AG04449 (cell line): Measurements from ENCODE around the gene CD3D.
A peak's percentile ranks its signal among the peaks of the same experiment; 100 is the strongest.

Experiments used
- CTCF ChIA-PET: fragments of 350-600 bp; formaldehyde crosslinking; extraction: SDS; loops from one replicate; lab custom pipeline; 2021; ENCODE audit warnings: antibody characterized with exemption; lab: Yijun Ruan, JAX
- POLR2A ChIA-PET: fragments of 400-600, 350-600 bp; formaldehyde crosslinking; extraction: SDS; loops from one replicate; lab custom pipeline; 2020; ENCODE audit warnings: antibody characterized with exemption, inconsistent platforms; lab: Yijun Ruan, JAX
- DNase-seq: peaks from one replicate; pipeline ENCODE4 v3.0.0-alpha.2; 2010; ENCODE audit warnings: low read depth, low spot score
- H3K4me3 ChIP-seq: 2 replicates; pipeline ENCODE4 v1.5.1; 2011; ENCODE audit warnings: low read depth, mild to moderate bottlenecking, control low read depth, low read length
- CTCF ChIP-seq: IDR thresholded peaks from one replicate; pipeline ENCODE4 v1.5.1; 2011; ENCODE audit warnings: mild to moderate bottlenecking, moderate library complexity, low read length, control low read depth, inconsistent platforms; ENCODE audit not compliant: insufficient read depth; ENCODE audit errors: missing control alignments

The CD3D gene

GRCh38 chr11:118359295-118359958 is 16.9 kb upstream of the CD3D start, which contains the start of gene UBE4A:
TSS of gene UBE4A (plus strand) at chr11:118359600. CDS start at chr11:118365081, 5,481 bp downstream.
- DNase-seq: peak; percentile 47
- CTCF ChIA-PET: interaction anchor here (0.8 to 1.0 kb wide), 2 partner anchors 8 to 161 kb away, joined by 3 to 4 read pairs; no protein-coding TSS in a partner anchor
- peak within 1 kb of the TSS; percentile 93 for H3K4me3 ChIP-seq
- TF ChIP-seq CTCF: no peak
- POLR2A ChIA-PET: no interaction called here

- H3K4me3 ChIP-seq: no peak overlapping the region
- POLR2A ChIA-PET: no interaction called here
- DNase-seq: no peak
- CTCF ChIA-PET: interaction anchor here (2.9 kb wide), 1 partner anchor 160 kb away, joined by 14 read pairs; no protein-coding TSS in a partner anchor
- TF ChIP-seq CTCF: no peak
These were observed 15.6 kb upstream of the CD3D start for GRCh38 chr11:118358071-118358470.

GRCh38 chr11:118353084-118353710 is 10.7 kb upstream of the CD3D start:
- H3K4me3 ChIP-seq: no peak overlapping the region
- CTCF ChIA-PET: interaction anchor here (0.6 to 8.7 kb wide), 17 partner anchors 8 to 208 kb away, joined by 3 to 94 read pairs (median 4); partner anchors contain the start of gene CD3D
- DNase-seq: no peak
- POLR2A ChIA-PET: no interaction called here
- no peak for TF ChIP-seq CTCF

- CTCF ChIA-PET: interaction anchor here (8.7 kb wide), 1 partner anchor 150 kb away, joined by 94 read pairs; no protein-coding TSS in a partner anchor
- POLR2A ChIA-PET: no interaction called here
- H3K4me3 ChIP-seq: no peak overlapping the region
- no peak for DNase-seq
- no peak for TF ChIP-seq CTCF
These were observed 7.0 kb upstream of the CD3D start for GRCh38 chr11:118349475-118349874.

GRCh38 chr11:118343981-118344515 is 1.5 kb upstream of the CD3D start, which contains the start of gene CD3G:
TSS of gene CD3G (plus strand) at chr11:118344344. CDS start at chr11:118344424, 80 bp downstream.
- TF ChIP-seq CTCF: no peak
- DNase-seq: no peak
- POLR2A ChIA-PET: no interaction called here
- CTCF ChIA-PET: interaction anchor here (2.5 kb wide), 1 partner anchor 145 kb away, joined by 11 read pairs; no protein-coding TSS in a partner anchor
- no peak within 1 kb of the TSS for H3K4me3 ChIP-seq

- H3K4me3 ChIP-seq: no peak overlapping the region
- no peak for TF ChIP-seq CTCF
- DNase-seq: no peak
- CTCF ChIA-PET: no interaction called here
- POLR2A ChIA-PET: no interaction called here
These were observed 743 bp upstream of the CD3D start for GRCh38 chr11:118343248-118343647.
